GM19452 (cell line): ENCODE measurements around the gene PRR33.

Experiments
- ATAC-seq: cut with Tn5 transposase; IDR thresholded peaks from one replicate; pipeline ENCODE4 v1.9.1; 2021; ENCODE audit not compliant: unreplicated experiment

Gene PRR33

DNA sequence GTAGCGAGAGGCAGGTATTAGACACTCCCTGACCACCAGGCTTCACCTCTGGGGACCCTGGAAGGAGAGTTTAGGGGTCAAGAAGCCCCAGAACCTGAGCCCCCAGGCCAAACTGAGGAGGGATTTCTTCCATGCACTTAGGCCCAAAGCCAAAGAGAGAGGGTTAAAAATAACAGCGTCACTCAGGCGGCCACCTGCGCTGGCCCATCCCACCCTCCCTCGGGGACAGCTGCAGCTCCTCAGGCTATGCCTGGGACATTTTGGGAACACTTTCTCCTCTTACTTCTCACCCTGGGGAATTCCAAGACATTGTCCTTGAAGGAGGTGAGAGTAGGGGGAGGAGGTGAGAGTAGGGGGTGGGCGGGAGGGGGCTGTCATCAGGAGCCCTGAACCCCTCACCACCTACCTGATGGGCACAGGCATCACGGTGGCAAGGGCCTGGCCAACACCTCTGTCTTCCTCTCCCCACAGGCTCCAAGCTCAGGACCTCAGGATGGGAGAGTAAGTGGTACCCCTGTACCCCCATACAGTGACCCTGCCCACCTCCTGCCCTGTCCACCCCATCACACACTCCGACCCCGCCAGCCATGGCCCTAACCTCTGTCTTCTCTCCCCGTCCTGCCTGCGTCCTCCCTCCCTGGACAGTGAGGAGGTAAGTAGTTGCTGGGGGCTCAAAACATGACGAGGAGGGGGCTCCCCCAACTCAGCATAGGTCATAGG is 52.3 kb downstream of the PRR33 start:
- no peak for ATAC-seq

DNA sequence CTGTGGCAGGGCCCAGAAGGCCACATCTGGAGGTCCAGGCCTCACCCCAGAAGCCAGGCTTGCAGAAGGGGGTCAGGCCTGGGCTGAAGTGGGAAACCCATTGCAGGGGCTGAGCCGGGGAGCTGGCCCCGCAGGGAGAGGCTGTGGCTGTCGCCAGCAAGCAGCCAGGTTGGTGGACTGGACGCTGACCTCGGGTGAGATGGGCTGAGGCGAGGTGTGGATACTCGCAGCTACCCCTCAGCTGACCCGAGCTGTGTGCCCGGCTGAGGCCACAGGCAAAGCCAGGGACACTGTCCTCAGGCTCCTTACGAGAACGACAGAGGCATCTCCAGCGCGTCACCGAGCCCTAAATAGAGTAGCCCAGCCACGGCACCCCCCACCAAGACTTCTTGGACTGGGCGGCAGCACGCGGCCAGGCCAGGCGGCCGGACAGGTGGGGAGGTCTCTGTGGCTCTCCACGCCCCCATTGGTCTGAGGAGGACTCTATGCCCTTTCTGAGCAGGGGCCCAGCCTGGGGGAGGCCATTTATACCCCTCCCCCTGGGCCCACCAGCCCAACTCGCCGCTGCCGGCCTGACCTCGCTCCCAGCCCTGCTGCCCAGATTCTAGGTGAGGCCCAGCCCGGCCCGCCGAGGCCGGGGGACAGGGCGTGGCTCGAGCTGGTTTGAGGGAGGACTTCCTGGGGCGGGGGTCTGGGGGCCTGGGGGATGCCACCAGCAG is 53.1 kb downstream of the PRR33 start, which contains the start of gene TNNI2:
TSS of gene TNNI2 (plus strand) at position 556 of the 719 bp plus-strand sequence. CDS start 716 bp downstream, outside the sequence.
- ATAC-seq, result no peak
